Activated naive CD4-positive, alpha-beta T cell treated with anti-CD3 and anti-CD28 coated beads for 36 hours (primary cell): Measurements from ENCODE around the gene AHCYL1. TPM values are rescaled to one million over a fixed set of nuclear protein-coding genes. Genes with fewer than 3 reads are reported as not detected.

Experiments
- CTCF ChIA-PET: fragments of 350-600 bp; sonication (Branson Sonifier 250); formaldehyde crosslinking; loops from one replicate; lab custom pipeline; 2021; ENCODE audit warnings: antibody characterized with exemption; lab: Charles Lee
- DNase-seq: peaks from one replicate; pipeline ENCODE4 v3.0.0-alpha.2; 2020
- H3K27ac Mint-ChIP-seq: one replicate; pipeline ENCODE4 v1.8.0; 2021; ENCODE audit warnings: mild to moderate bottlenecking, mixed read lengths
- H3K27me3 Mint-ChIP-seq: one replicate; pipeline ENCODE4 v1.8.0; 2021; ENCODE audit warnings: low read depth, mixed read lengths
- H3K36me3 Mint-ChIP-seq: one replicate; pipeline ENCODE4 v1.8.0; 2021; ENCODE audit warnings: low read depth, mixed read lengths
- H3K4me1 Mint-ChIP-seq: one replicate; pipeline ENCODE4 v1.8.0; 2021; ENCODE audit warnings: low read depth, mixed read lengths
- H3K4me3 Mint-ChIP-seq: one replicate; pipeline ENCODE4 v1.8.0; 2021; ENCODE audit warnings: mild to moderate bottlenecking, moderate library complexity, mixed read lengths
- H3K9me3 Mint-ChIP-seq: one replicate; pipeline ENCODE4 v1.8.0; 2021; ENCODE audit warnings: mixed read lengths
- intact Hi-C: fragments of 100-400 bp; cut with micrococcal nuclease; formaldehyde crosslinking; loops from one replicate; pipeline ENCODE4 v1.15.1; 2023
- total RNA-seq, 2 experiments: library from RNA; stranded (reverse); gene quantifications; one replicate each; pipeline ENCODE4 v1.2.3, GENCODE V29; 2021

The AHCYL1 gene
- total RNA-seq, 2 experiments from 2014 or later: 70.0 to 75.1 TPM

- H3K9me3 Mint-ChIP-seq: no peaks in the 10 kb centered on the region
- DNase-seq: no peak
- no peak overlapping the region for H3K4me3 Mint-ChIP-seq
- no peaks in the 10 kb centered on the region for H3K4me1 Mint-ChIP-seq
- CTCF ChIA-PET: interaction anchor here (0.7 kb wide), 1 partner anchor 21 kb away, joined by 3 read pairs; no protein-coding TSS in a partner anchor
- H3K27ac Mint-ChIP-seq: no peak overlapping the region
- intact Hi-C loops: no loop called here
- H3K27me3 Mint-ChIP-seq: no peaks in the 10 kb centered on the region
- no peaks in the 10 kb centered on the region for H3K36me3 Mint-ChIP-seq
These were observed 30.5 kb upstream of the AHCYL1 start for GRCh38 chr1:109954041-109954512.

GRCh38 chr1:109959632-109959973 lies 25.0 kb upstream of the AHCYL1 start:
- intact Hi-C loops: no loop called here
- Mint-ChIP-seq H3K9me3 (no peaks in the 10 kb centered on the region), H3K27me3 (no peaks in the 10 kb centered on the region), H3K36me3 (no peaks in the 10 kb centered on the region), H3K4me3 (no peak overlapping the region), H3K4me1 (no peaks in the 10 kb centered on the region), H3K27ac (no peak overlapping the region)
- DNase-seq: no peak
- CTCF ChIA-PET: interaction anchor here (0.6 to 2.8 kb wide), 3 partner anchors 25 to 186 kb away, joined by 3 to 12 read pairs (median 3); partner anchors contain the start of gene AHCYL1

- DNase-seq: no peak
- Mint-ChIP-seq H3K9me3 (peaks cover 3% of the 10 kb centered on the region), H3K27me3 (no peaks in the 10 kb centered on the region), H3K27ac (no peak overlapping the region), H3K4me1 (no peaks in the 10 kb centered on the region), H3K4me3 (no peak overlapping the region), H3K36me3 (no peaks in the 10 kb centered on the region)
- intact Hi-C loops: no loop called here
- CTCF ChIA-PET: interaction anchor here (1.3 to 2.8 kb wide), 2 partner anchors 24 to 186 kb away, joined by 3 to 12 read pairs; partner anchors contain the start of gene AHCYL1
These were observed 24.4 kb upstream of the AHCYL1 start for GRCh38 chr1:109959974-109960744.

GRCh38 chr1:109960745-109961094 lies 23.8 kb upstream of the AHCYL1 start:
- intact Hi-C loops: no loop called here
- Mint-ChIP-seq H3K27me3 (no peaks in the 10 kb centered on the region), H3K36me3 (no peaks in the 10 kb centered on the region), H3K9me3 (peaks cover 6% of the 10 kb centered on the region), H3K4me1 (no peaks in the 10 kb centered on the region), H3K4me3 (no peak overlapping the region), H3K27ac (no peak overlapping the region)
- CTCF ChIA-PET: interaction anchor here (0.6 to 2.8 kb wide), 2 partner anchors 24 to 435 kb away, joined by 4 to 12 read pairs; partner anchors contain the start of gene AHCYL1
- no peak for DNase-seq

GRCh38 chr1:109963864-109964263 lies 20.7 kb upstream of the AHCYL1 start:
- CTCF ChIA-PET: no interaction called here
- H3K27me3 Mint-ChIP-seq: no peaks in the 10 kb centered on the region
- no peaks in the 10 kb centered on the region for H3K4me1 Mint-ChIP-seq
- no peak for DNase-seq
- H3K27ac Mint-ChIP-seq: no peak overlapping the region
- no peak overlapping the region for H3K4me3 Mint-ChIP-seq
- no peaks in the 10 kb centered on the region for H3K36me3 Mint-ChIP-seq
- intact Hi-C loops: no loop called here
- H3K9me3 Mint-ChIP-seq: peaks cover 6% of the 10 kb centered on the region

- CTCF ChIA-PET: interaction anchor here (1.7 kb wide), 1 partner anchor 192 kb away, joined by 4 read pairs; no protein-coding TSS in a partner anchor
- DNase-seq: no peak
- no peak overlapping the region for H3K27ac Mint-ChIP-seq
- H3K36me3 Mint-ChIP-seq: no peaks in the 10 kb centered on the region
- peaks cover 6% of the 10 kb centered on the region for H3K9me3 Mint-ChIP-seq
- H3K27me3 Mint-ChIP-seq: no peaks in the 10 kb centered on the region
- H3K4me3 Mint-ChIP-seq: no peak overlapping the region
- intact Hi-C loops: no loop called here
- H3K4me1 Mint-ChIP-seq: no peaks in the 10 kb centered on the region
These were observed 15.3 kb upstream of the AHCYL1 start for GRCh38 chr1:109969146-109969829.

GRCh38 chr1:109969907-109970306 lies 14.7 kb upstream of the AHCYL1 start:
- Mint-ChIP-seq H3K4me3 (no peak overlapping the region), H3K27ac (no peak overlapping the region), H3K9me3 (peaks cover 6% of the 10 kb centered on the region), H3K4me1 (no peaks in the 10 kb centered on the region), H3K27me3 (no peaks in the 10 kb centered on the region), H3K36me3 (no peaks in the 10 kb centered on the region)
- CTCF ChIA-PET: interaction anchor here (1.7 kb wide), 1 partner anchor 192 kb away, joined by 4 read pairs; no protein-coding TSS in a partner anchor
- intact Hi-C loops: no loop called here
- DNase-seq: no peak

GRCh38 chr1:109971559-109971958 lies 13.0 kb upstream of the AHCYL1 start:
- no peak overlapping the region for H3K4me3 Mint-ChIP-seq
- H3K9me3 Mint-ChIP-seq: no peaks in the 10 kb centered on the region
- intact Hi-C loops: no loop called here
- H3K27ac Mint-ChIP-seq: no peak overlapping the region
- DNase-seq: no peak
- no peaks in the 10 kb centered on the region for H3K36me3 Mint-ChIP-seq
- no peaks in the 10 kb centered on the region for H3K27me3 Mint-ChIP-seq
- CTCF ChIA-PET: interaction anchor here (1.0 kb wide), 1 partner anchor 194 kb away, joined by 6 read pairs; no protein-coding TSS in a partner anchor
- H3K4me1 Mint-ChIP-seq: no peaks in the 10 kb centered on the region

GRCh38 chr1:109974191-109974590 lies 10.4 kb upstream of the AHCYL1 start:
- Mint-ChIP-seq H3K9me3 (no peaks in the 10 kb centered on the region), H3K27ac (no peak overlapping the region), H3K27me3 (no peaks in the 10 kb centered on the region), H3K36me3 (no peaks in the 10 kb centered on the region), H3K4me3 (no peak overlapping the region), H3K4me1 (no peaks in the 10 kb centered on the region)
- intact Hi-C loops: no loop called here
- DNase-seq: no peak
- CTCF ChIA-PET: interaction anchor here (15.9 kb wide), 1 partner anchor 192 kb away, joined by 622 read pairs; no protein-coding TSS in a partner anchor

GRCh38 chr1:109975718-109976117 lies 8.8 kb upstream of the AHCYL1 start:
- Mint-ChIP-seq H3K4me1 (no peaks in the 10 kb centered on the region), H3K9me3 (no peaks in the 10 kb centered on the region), H3K4me3 (no peak overlapping the region), H3K27ac (no peak overlapping the region), H3K27me3 (no peaks in the 10 kb centered on the region), H3K36me3 (no peaks in the 10 kb centered on the region)
- CTCF ChIA-PET: interaction anchor here (0.7 to 15.9 kb wide), 3 partner anchors 9 to 336 kb away, joined by 4 to 622 read pairs (median 6); partner anchors contain the start of gene AHCYL1
- intact Hi-C loops: no loop called here
- DNase-seq: no peak

GRCh38 chr1:109976762-109977161 lies 7.8 kb upstream of the AHCYL1 start:
- Mint-ChIP-seq H3K4me1 (no peaks in the 10 kb centered on the region), H3K27ac (no peak overlapping the region), H3K27me3 (no peaks in the 10 kb centered on the region), H3K36me3 (no peaks in the 10 kb centered on the region), H3K9me3 (no peaks in the 10 kb centered on the region), H3K4me3 (no peak overlapping the region)
- CTCF ChIA-PET: interaction anchor here (1.1 to 15.9 kb wide), 2 partner anchors 8 to 195 kb away, joined by 6 to 622 read pairs; partner anchors contain the start of gene AHCYL1
- no peak for DNase-seq
- intact Hi-C loops: no loop called here

- Mint-ChIP-seq H3K27me3 (no peaks in the 10 kb centered on the region), H3K27ac (no peak overlapping the region), H3K36me3 (no peaks in the 10 kb centered on the region), H3K4me1 (no peaks in the 10 kb centered on the region), H3K9me3 (no peaks in the 10 kb centered on the region), H3K4me3 (no peak overlapping the region)
- DNase-seq: no peak
- intact Hi-C loops: no loop called here
- CTCF ChIA-PET: interaction anchor here (15.9 kb wide), 1 partner anchor 195 kb away, joined by 622 read pairs; no protein-coding TSS in a partner anchor
These were observed 7.3 kb upstream of the AHCYL1 start for GRCh38 chr1:109977225-109977624.
